Measurements from ENCODE around the gene MEA1. TPM values are rescaled to one million over a fixed set of nuclear protein-coding genes. Genes with fewer than 3 reads are reported as not detected.

MEA1 gene
- total RNA-seq = 46.0 TPM

GRCh38 chr6:43013843-43014433, at the start of gene MEA1, which contains the start of gene KLHDC3:
TSS of gene MEA1 (minus strand) at chr6:43013946. CDS start at chr6:43013813, 133 bp downstream.
TSS of gene KLHDC3 (plus strand) at chr6:43014249. CDS start at chr6:43017193, 2,944 bp downstream.
- intact Hi-C loops (cut with DNase I) = no loop called here
- DNase-seq (ENCODE audit: low spot score) (peak; percentile 99), ATAC-seq (peak; percentile 98)

GRCh38 chr6:43062818-43063217, 49.1 kb upstream of the MEA1 start:
- intact Hi-C loops (cut with DNase I) = no loop called here
- DNase-seq (ENCODE audit: low spot score) (no peak), ATAC-seq (no peak)

- ATAC-seq (no peak), DNase-seq (ENCODE audit: low spot score) (no peak)
- intact Hi-C loops (cut with DNase I) = no loop called here
Measured at GRCh38 chr6:43061861-43062260, 48.1 kb upstream of the MEA1 start.

- no peak for DNase-seq (ENCODE audit: low spot score)
- no peak for ATAC-seq
- intact Hi-C loops (cut with DNase I) = no loop called here
Measured at GRCh38 chr6:43060755-43061633, 47.2 kb upstream of the MEA1 start.

GRCh38 chr6:43060034-43060754, 46.4 kb upstream of the MEA1 start:
- DNase-seq (ENCODE audit: low spot score) (no peak), ATAC-seq (peak; percentile 2)
- intact Hi-C loops (cut with DNase I) = no loop called here

GRCh38 chr6:43059168-43060033, 45.7 kb upstream of the MEA1 start, which contains the start of the genes KLC4 and MRPL2:
TSS of gene KLC4 (plus strand) at chr6:43059631. CDS start at chr6:43061336, 1,705 bp downstream.
TSS of gene MRPL2 (minus strand) at chr6:43059434. CDS start at chr6:43059381, 53 bp downstream.
- intact Hi-C loops (cut with DNase I) = no loop called here
- ATAC-seq (peak; percentile 98), DNase-seq (ENCODE audit: low spot score) (peak; percentile 98)

- DNase-seq (ENCODE audit: low spot score) (no peak), ATAC-seq (no peak)
- intact Hi-C loops (cut with DNase I) = no loop called here
Measured at GRCh38 chr6:43058531-43058930, 44.8 kb upstream of the MEA1 start.

GRCh38 chr6:43055966-43056365, 42.2 kb upstream of the MEA1 start:
- DNase-seq (ENCODE audit: low spot score) = no peak
- intact Hi-C loops (cut with DNase I) = no loop called here
- no peak for ATAC-seq

- peak; percentile 1 for ATAC-seq
- intact Hi-C loops (cut with DNase I) = no loop called here
- DNase-seq (ENCODE audit: low spot score) = peak; percentile 67
Measured at GRCh38 chr6:43054206-43054943, 40.6 kb upstream of the MEA1 start.

GRCh38 chr6:43053545-43054205, 39.9 kb upstream of the MEA1 start, which contains the start of gene CUL7:
TSS of gene CUL7 (minus strand) at chr6:43053851. CDS start at chr6:43052788, 1,063 bp downstream.
- peak; percentile 95 for ATAC-seq
- peak; percentile 95 for DNase-seq (ENCODE audit: low spot score)
- intact Hi-C loops (cut with DNase I) = no loop called here

- ATAC-seq (peak; percentile 31), DNase-seq (ENCODE audit: low spot score) (no peak)
- intact Hi-C loops (cut with DNase I) = no loop called here
Measured at GRCh38 chr6:43052842-43053544, 39.2 kb upstream of the MEA1 start.

GRCh38 chr6:43052225-43052841, 38.6 kb upstream of the MEA1 start:
- no peak for ATAC-seq
- no peak for DNase-seq (ENCODE audit: low spot score)
- intact Hi-C loops (cut with DNase I) = no loop called here

GRCh38 chr6:43050981-43051380, 37.2 kb upstream of the MEA1 start:
- ATAC-seq = no peak

GRCh38 chr6:43047998-43048397, 34.3 kb upstream of the MEA1 start:
- intact Hi-C loops (cut with DNase I) = no loop called here
- DNase-seq (ENCODE audit: low spot score) (no peak), ATAC-seq (no peak)

More at GRCh38 chr6:43050981-43051380, 37.2 kb upstream of the MEA1 start:
- no peak for DNase-seq (ENCODE audit: low spot score)
- intact Hi-C loops (cut with DNase I) = no loop called here

GRCh38 chr6:43045371-43045930, 31.7 kb upstream of the MEA1 start:
- intact Hi-C loops (cut with DNase I) = no loop called here
- DNase-seq (ENCODE audit: low spot score) (no peak), ATAC-seq (no peak)

- intact Hi-C loops (cut with DNase I) = no loop called here
- no peak for ATAC-seq
- DNase-seq (ENCODE audit: low spot score) = no peak
Measured at GRCh38 chr6:43043310-43043709, 29.6 kb upstream of the MEA1 start.

Data from sciatic nerve (tissue), 2 donors.